Esophagus muscularis mucosa (tissue), 4 donors: ENCODE results near the gene PNPLA7. TPM values are rescaled to one million over a fixed set of nuclear protein-coding genes. Genes with fewer than 3 reads are reported as not detected.

Experiments
- DNase-seq: peaks from one replicate; pipeline ENCODE4 v3.0.0-alpha.2; 2017; ENCODE audit errors: extremely low spot score
- H3K27ac ChIP-seq, 4 donors: fragments of 200-600 bp; sonication (generic); replicated peaks in 1 of 4; 1 replicate in 3 of 4; 2 replicates in 1 of 4; pipeline ENCODE4 v1.5.1; 2016 to 2019; ENCODE audit warnings: mild to moderate bottlenecking in 1 of 4
- H3K27me3 ChIP-seq, 4 donors: fragments of 200-600 bp; sonication (generic); one replicate each; pipeline versions ENCODE4 v1.5.1 to v1.6.0; 2016 to 2019
- H3K36me3 ChIP-seq, 4 donors: fragments of 200-600 bp; sonication (generic); one replicate each; pipeline ENCODE4 v1.5.1; 2016 to 2019
- H3K4me1 ChIP-seq, 4 donors: fragments of 200-600 bp; sonication (generic); one replicate each; pipeline ENCODE4 v1.5.1; 2016 to 2019
- H3K4me3 ChIP-seq, 4 donors: fragments of 200-600 bp; sonication (generic); 1 replicate in 2 of 4; 2 replicates in 2 of 4; pipeline ENCODE4 v1.5.1; 2016 to 2019; ENCODE audit warnings: mild to moderate bottlenecking in 4 of 4, moderate library complexity in 1 of 4
- H3K9me3 ChIP-seq, 4 donors: fragments of 200-600 bp; sonication (generic); 1 replicate in 3 of 4; 2 replicates in 1 of 4; pipeline ENCODE4 v1.5.1; 2016 to 2019
- CTCF ChIP-seq, 3 experiments: fragments of 200-600 bp in 2 of 3; fragments of 450-650 bp in 1 of 3; sonication (generic) in 2 of 3; IDR thresholded peaks; one replicate each; pipeline ENCODE4 v1.5.1; 2017 to 2019; ENCODE audit warnings: antibody characterized with exemption in 3 of 3, mild to moderate bottlenecking in 2 of 3, moderate library complexity in 1 of 3
- EP300 ChIP-seq: sonication (generic); formaldehyde crosslinking; IDR thresholded peaks from one replicate; pipeline ENCODE4 v1.6.1; 2017; ENCODE audit warnings: antibody characterized with exemption
- POLR2A ChIP-seq: fragments of 450-650 bp; IDR thresholded peaks from one replicate; pipeline ENCODE4 v1.6.1; 2017; ENCODE audit warnings: antibody characterized with exemption, moderate library complexity, mild to moderate bottlenecking, low read depth
- POLR2AphosphoS5 ChIP-seq, 2 donors: sonication (generic); formaldehyde crosslinking; IDR thresholded peaks; one replicate each; pipeline ENCODE4 v1.6.1; 2017; ENCODE audit warnings: antibody characterized with exemption in 2 of 2
- WGBS: methylation state at CpG from one replicate; pipeline ENCODE4 v1.1.5; 2018; 5-methylcytosine and 5-hydroxymethylcytosine counted together
- intact Hi-C: fragments of 100-400 bp; cut with DNase I; formaldehyde crosslinking; loops from one replicate; pipeline ENCODE4 v1.15.1; 2023
- total RNA-seq, 4 donors: library from RNA; depleted of rRNA; stranded (reverse); fragments of >200 nt; gene quantifications; one replicate each; pipeline versions ENCODE4 v1.1.0 to v1.2.1, GENCODE V29; 2016

Gene PNPLA7
- total RNA-seq, 4 donors from 2014 or later, result 3.0 to 6.2 (median 4.0) TPM

DNA sequence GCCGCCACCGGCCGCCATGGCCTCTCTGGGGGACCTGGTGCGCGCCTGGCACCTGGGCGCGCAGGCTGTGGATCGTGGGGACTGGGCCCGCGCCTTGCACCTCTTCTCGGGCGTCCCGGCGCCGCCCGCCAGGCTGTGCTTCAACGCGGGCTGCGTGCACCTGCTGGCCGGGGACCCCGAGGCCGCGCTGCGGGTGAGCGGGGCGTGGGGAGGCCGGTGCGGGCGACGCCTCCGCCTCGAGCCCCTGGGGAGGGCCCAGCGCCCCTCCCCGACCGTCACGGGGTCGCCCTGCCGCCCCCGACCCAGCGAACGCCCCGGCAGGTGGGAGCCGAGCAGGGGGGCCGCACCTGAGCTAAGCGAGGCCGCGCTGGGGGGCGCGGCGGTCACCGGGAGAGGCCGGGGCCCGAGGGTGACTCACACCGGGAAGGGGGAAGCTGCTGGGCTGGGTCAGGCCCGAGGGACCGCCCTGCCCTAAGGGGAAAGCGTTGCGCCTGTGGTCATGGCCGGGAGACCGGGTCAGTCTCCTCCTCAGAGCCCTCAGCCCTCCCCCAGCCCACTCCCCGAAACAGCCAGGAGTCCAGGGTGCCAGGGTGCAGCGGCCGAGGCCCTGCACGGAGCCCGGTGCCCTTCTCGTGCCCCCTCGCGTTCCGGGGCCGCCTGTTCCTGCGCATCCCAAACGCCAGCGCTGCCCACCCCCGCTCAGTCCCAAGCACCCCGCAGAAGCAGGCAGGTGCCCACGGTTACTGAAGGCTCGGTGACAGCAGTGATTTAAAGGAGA is 126.5 kb downstream of the PNPLA7 start:
- Histone ChIP-seq H3K9me3 (no peaks in the 10 kb centered on the region), H3K4me3 (peak overlapping the region; percentile 79 to 100 (median 96)), H3K36me3 (no peaks in the 10 kb centered on the region), H3K27ac (peak overlapping the region; percentile 69 to 80 (median 78)), H3K27me3 (no peaks in the 10 kb centered on the region), H3K4me1 (peaks cover 20 to 36% (median 29%) of the 10 kb centered on the region in 4 donors)
- intact Hi-C loops, result loop anchor here (10.0 kb wide), 1 partner anchor 101 kb away; no protein-coding TSS in a partner anchor
- 39% methylated on average over 7 of the region's 77 CpGs for WGBS
- DNase-seq, result no peak
- no peak for TF ChIP-seq POLR2A
- no peak for TF ChIP-seq EP300
- TF ChIP-seq POLR2AphosphoS5 (IDR thresholded peaks at IDR 0.05), result no peak
- TF ChIP-seq CTCF (IDR thresholded peaks at IDR 0.05), result no peak

DNA sequence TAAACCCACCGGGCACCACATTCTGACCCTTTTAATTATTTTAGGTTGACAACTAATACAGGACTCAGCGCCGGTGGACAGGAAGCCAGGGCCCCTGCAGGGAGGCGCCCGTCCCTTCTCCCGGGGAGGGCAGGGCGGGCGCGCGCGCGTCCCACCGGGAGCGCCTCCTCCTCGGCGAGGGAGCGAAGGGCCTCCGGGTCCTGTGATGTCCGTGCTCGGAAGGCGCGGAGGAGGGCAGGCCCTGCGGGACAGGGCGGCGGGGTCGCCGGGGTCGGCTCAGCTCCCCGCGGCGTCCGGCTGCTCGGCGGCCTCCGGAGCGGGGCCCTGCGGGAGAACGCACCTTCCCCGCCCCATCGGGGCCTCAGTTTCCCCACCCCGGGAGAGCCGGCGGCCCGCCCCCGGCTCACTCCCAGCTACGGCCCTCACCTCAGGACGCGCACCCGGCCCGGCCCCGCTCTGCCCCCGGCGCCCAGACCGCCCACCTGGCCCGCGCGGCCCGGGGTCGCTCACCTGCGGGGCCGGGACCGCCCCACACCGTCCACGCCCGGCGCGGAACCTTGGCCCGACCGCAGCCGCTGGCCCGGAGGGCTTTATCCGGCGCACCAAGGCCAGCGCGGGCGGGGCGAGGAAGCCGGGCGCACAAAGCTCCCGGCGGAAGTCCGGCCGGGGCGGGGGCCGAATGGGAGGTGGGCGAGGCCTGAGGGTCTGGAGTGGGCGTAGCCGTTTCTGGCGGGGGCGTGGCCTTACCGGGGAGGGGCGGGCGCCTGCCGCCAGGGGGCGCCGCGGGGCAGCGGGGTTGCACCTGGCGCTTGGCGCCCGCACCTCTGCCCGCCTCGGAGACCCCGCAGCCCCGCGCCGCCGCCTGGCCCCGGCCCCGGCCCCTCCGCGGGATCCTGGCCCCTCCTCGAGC is 127.3 kb downstream of the PNPLA7 start, which contains the start of the genes EXD3 and NOXA1:
Gene EXD3 (minus strand): TSS at position 559 of the 910 bp plus-strand sequence. CDS start 27,805 bp downstream, outside the sequence.
Gene NOXA1 (plus strand): TSS at position 790 of the 910 bp plus-strand sequence. CDS start 137 bp downstream, outside the sequence.
- intact Hi-C loops, result loop anchor here (10.0 kb wide), 1 partner anchor 102 kb away; no protein-coding TSS in a partner anchor
- Histone ChIP-seq H3K27me3 (no peaks in the 10 kb centered on the region), H3K4me1 (peaks cover 20 to 40% (median 31%) of the 10 kb centered on the region in 4 donors), H3K27ac (peak within 1 kb of the TSS; percentile 69 to 80 (median 78)), H3K4me3 (peak within 1 kb of the TSS; percentile 79 to 100 (median 96)), H3K9me3 (no peaks in the 10 kb centered on the region), H3K36me3 (peaks cover 0 to under 1% (median 0%) of the 10 kb centered on the region in 4 donors)
- TF ChIP-seq CTCF (IDR thresholded peaks at IDR 0.05) (peak; percentile 71 to 88 (median 88)), POLR2A (no peak), EP300 (no peak), POLR2AphosphoS5 (IDR thresholded peaks at IDR 0.05) (peak; percentile 63 to 85)
- DNase-seq, result peak; percentile 96
- 0% methylated on average over 3 of the region's 113 CpGs for WGBS

DNA sequence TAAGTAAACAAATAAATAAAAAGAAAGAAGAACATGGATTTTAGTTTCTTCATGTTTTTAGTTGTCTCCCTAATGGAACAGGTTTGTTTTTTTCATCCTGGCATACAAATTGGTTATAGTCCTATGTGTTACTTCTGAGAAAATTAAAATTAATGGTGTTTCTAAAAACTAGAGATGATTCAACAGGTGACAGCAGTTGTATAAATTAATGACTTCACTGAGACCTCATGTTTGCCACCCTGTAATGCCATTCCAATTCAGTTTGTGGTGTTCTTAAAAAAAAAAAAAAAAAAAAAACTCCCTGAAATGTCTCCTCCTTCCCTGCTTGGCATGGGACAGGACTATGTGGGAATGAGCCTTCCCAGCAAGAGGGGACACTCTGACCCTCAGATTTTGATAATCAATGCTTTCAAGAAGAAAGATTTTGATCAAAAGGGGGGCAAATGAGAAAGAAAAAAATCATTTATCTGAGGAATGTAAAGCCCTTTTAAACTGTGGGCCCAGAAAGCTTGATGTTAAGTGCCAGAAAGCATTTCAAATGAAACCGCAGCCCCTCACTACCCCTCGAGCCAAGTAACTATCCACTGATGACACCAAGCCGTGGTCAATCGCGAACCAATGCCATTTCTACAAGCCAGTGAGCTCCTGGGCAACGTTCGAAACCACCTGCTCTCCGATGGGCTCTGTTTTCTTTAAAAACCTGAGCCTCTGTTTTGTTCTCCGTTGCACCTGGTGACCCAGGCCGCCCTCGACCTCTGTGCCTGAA is 128.2 kb downstream of the PNPLA7 start:
- Histone ChIP-seq H3K4me1 (peaks cover 20 to 47% (median 36%) of the 10 kb centered on the region in 4 donors), H3K9me3 (no peaks in the 10 kb centered on the region), H3K27me3 (no peaks in the 10 kb centered on the region), H3K4me3 (peak overlapping the region; percentile 79 to 100 (median 96)), H3K36me3 (peaks cover 0 to 9% (median 0%) of the 10 kb centered on the region in 4 donors), H3K27ac (peak overlapping the region; percentile 69 to 79 (median 75))
- intact Hi-C loops, result loop anchor here (10.0 kb wide), 1 partner anchor 103 kb away; no protein-coding TSS in a partner anchor
- 3% methylated on average over 11 of the region's 11 CpGs for WGBS
- TF ChIP-seq CTCF (IDR thresholded peaks at IDR 0.05) (no peak), POLR2A (no peak), EP300 (no peak), POLR2AphosphoS5 (IDR thresholded peaks at IDR 0.05) (no peak)
- no peak for DNase-seq
